GM23338 (cell line): ENCODE data around the gene POU6F1. TPM values are rescaled to one million over a fixed set of nuclear protein-coding genes. Genes with fewer than 3 reads are reported as not detected.

Experiments
- ATAC-seq: fragments of 200-7000 bp; cut with Tn5 transposase; 3 replicates; pipeline ENCODE4 v1.9.1; 2020
- DNase-seq: peaks from one replicate; pipeline ENCODE4 v3.0.0-alpha.2; 2015; ENCODE audit warnings: low spot score
- H2AFZ ChIP-seq: fragments of 200-600 bp; sonication (generic); 2 replicates; pipeline ENCODE4 v1.8.0; 2016; ENCODE audit warnings: antibody characterized with exemption, mild to moderate bottlenecking, moderate library complexity
- H3F3A ChIP-seq: fragments of 200-600 bp; sonication (generic); replicated peaks from 2 replicates; pipeline ENCODE4 v1.8.0; 2017; ENCODE audit warnings: antibody characterized with exemption, mixed run types, low read depth
- H3K27ac ChIP-seq: fragments of 200-600 bp; sonication (generic); 2 replicates; pipeline ENCODE4 v1.6.1; 2016; ENCODE audit warnings: low read depth
- H3K27me3 ChIP-seq: fragments of 200-600 bp; sonication (generic); 2 replicates; pipeline ENCODE4 v1.8.0; 2016; ENCODE audit warnings: mild to moderate bottlenecking, mixed run types, moderate library complexity; ENCODE audit not compliant: insufficient read depth
- H3K36me3 ChIP-seq: fragments of 200-600 bp; sonication (generic); 2 replicates; pipeline ENCODE4 v1.8.0; 2016; ENCODE audit warnings: mild to moderate bottlenecking; ENCODE audit not compliant: insufficient read depth
- H3K4me1 ChIP-seq: fragments of 200-600 bp; sonication (generic); 2 replicates; pipeline ENCODE4 v1.8.0; 2016; ENCODE audit warnings: mild to moderate bottlenecking, moderate library complexity; ENCODE audit not compliant: insufficient read depth
- H3K4me2 ChIP-seq: fragments of 200-600 bp; sonication (generic); 2 replicates; pipeline ENCODE4 v1.7.1; 2017; ENCODE audit warnings: mixed run types
- H3K4me3 ChIP-seq: fragments of 200-600 bp; sonication (generic); 2 replicates; pipeline ENCODE4 v1.6.1; 2016; ENCODE audit warnings: mixed run types
- H3K79me2 ChIP-seq: fragments of 200-600 bp; sonication (generic); replicated peaks from 2 replicates; pipeline ENCODE4 v1.8.0; 2017; ENCODE audit warnings: mild to moderate bottlenecking; ENCODE audit not compliant: insufficient read depth
- H3K9me2 ChIP-seq: fragments of 200-600 bp; sonication (generic); 2 replicates; pipeline ENCODE4 v1.8.0; 2017; ENCODE audit not compliant: insufficient read depth
- H4K20me1 ChIP-seq: fragments of 200-600 bp; sonication (generic); replicated peaks from 2 replicates; pipeline ENCODE4 v1.8.0; 2017; ENCODE audit warnings: mild to moderate bottlenecking; ENCODE audit not compliant: insufficient read depth
- H3K27ac Mint-ChIP-seq: 2 replicates; pipeline ENCODE4 v1.8.0; 2020; ENCODE audit warnings: inconsistent platforms, mild to moderate bottlenecking, moderate library complexity, mixed read lengths
- H3K27me3 Mint-ChIP-seq: 3 replicates; pipeline ENCODE4 v1.8.0; 2022; ENCODE audit warnings: low read depth, mild to moderate bottlenecking, moderate library complexity, mixed read lengths, inconsistent platforms; ENCODE audit not compliant: insufficient read depth, poor library complexity
- H3K36me3 Mint-ChIP-seq: 3 replicates; pipeline ENCODE4 v1.8.0; 2021; ENCODE audit warnings: low read depth, mild to moderate bottlenecking, inconsistent platforms, moderate library complexity, mixed read lengths
- H3K4me1 Mint-ChIP-seq: 3 replicates; pipeline ENCODE4 v1.8.0; 2020; ENCODE audit warnings: mild to moderate bottlenecking, inconsistent platforms, mixed read lengths
- H3K4me3 Mint-ChIP-seq: 3 replicates; pipeline ENCODE4 v1.8.0; 2021; ENCODE audit warnings: moderate library complexity, mild to moderate bottlenecking, inconsistent platforms, mixed read lengths
- H3K9me3 Mint-ChIP-seq: 3 replicates; pipeline ENCODE4 v1.8.0; 2020; ENCODE audit warnings: moderate library complexity, mild to moderate bottlenecking, inconsistent platforms, mixed read lengths
- CREB1 ChIP-seq: fragments of 250-450 bp; sonication (Bioruptor Pico); IDR thresholded peaks from 2 replicates; pipeline ENCODE4 v1.5.0; 2020; ENCODE audit warnings: low read depth, mild to moderate bottlenecking, moderate library complexity
- CTCF ChIP-seq, 2 experiments: fragments of 200-600 bp in 1 of 2; sonication (generic) in 1 of 2; conservative IDR thresholded peaks; 2 replicates each; pipeline versions ENCODE4 v1.5.1 to v1.6.1; 2016 to 2017; ENCODE audit warnings: antibody characterized with exemption in 2 of 2, low read depth in 2 of 2, mild to moderate bottlenecking in 2 of 2, moderate library complexity in 1 of 2
- EZH2 ChIP-seq: fragments of 200-600 bp; sonication (generic); IDR thresholded peaks from one replicate; pipeline ENCODE4 v1.8.0; 2017; ENCODE audit warnings: antibody characterized with exemption, mild to moderate bottlenecking, low read depth; ENCODE audit not compliant: unreplicated experiment
- JUNB ChIP-seq: IDR thresholded peaks from one replicate; pipeline ENCODE4 v1.6.1; 2016; ENCODE audit warnings: antibody characterized with exemption; ENCODE audit not compliant: unreplicated experiment
- REST ChIP-seq: IDR thresholded peaks from one replicate; pipeline ENCODE4 v1.6.1; 2018; ENCODE audit warnings: antibody characterized with exemption; ENCODE audit not compliant: unreplicated experiment
- ZNF114 ChIP-seq: fragments of 250-450 bp; sonication (Bioruptor Pico); IDR thresholded peaks from 2 replicates; pipeline ENCODE4 v1.5.0; 2020; ENCODE audit warnings: mild to moderate bottlenecking, moderate library complexity
- ZNF462 ChIP-seq: fragments of 250-450 bp; sonication (Bioruptor Pico); IDR thresholded peaks from 2 replicates; pipeline ENCODE4 v1.5.0; 2020; ENCODE audit warnings: mild to moderate bottlenecking, moderate library complexity
- polyA plus RNA-seq: library from polyadenylated mRNA; unstranded; fragments of >200 nt; fragmentation: Nextera tagmentation; extraction: Ambion mirVana; gene quantifications from 2 replicates; pipeline ENCODE4 v1.2.1, GENCODE V29; 2016
- total RNA-seq: library from RNA; depleted of rRNA; stranded (reverse); fragments of >200 nt; shearing (Covaris generic); gene quantifications from 2 replicates; pipeline ENCODE4 v1.2.3, GENCODE V29; 2014

Gene POU6F1
- total and polyA plus RNA-seq, 2 experiments from 2014 or later: 3.0 to 4.0 TPM

GRCh38 chr12:51152953-51153352 lies 64.9 kb downstream of the POU6F1 start:
- no peak for DNase-seq
- peaks cover 13% of the 10 kb centered on the region for H4K20me1 ChIP-seq
- no peaks in the 10 kb centered on the region for H3F3A ChIP-seq

GRCh38 chr12:51150777-51151176 lies 67.1 kb downstream of the POU6F1 start:
- Histone ChIP-seq H3K4me3 (no peak overlapping the region), H3K36me3 (no peaks in the 10 kb centered on the region), H2AFZ (no peak overlapping the region), H3K27ac (peak overlapping the region; percentile 63; the same call in 1 of the 2 replicates), H3K4me2 (no peak overlapping the region), H3F3A (no peaks in the 10 kb centered on the region), H3K79me2 (peaks cover 97% of the 10 kb centered on the region), H3K4me1 (0 out of 2 replicates have a peak, but pooled peaks cover 9% of the 10 kb centered on the region), H3K9me2 (no peaks in the 10 kb centered on the region), H4K20me1 (peaks cover 26% of the 10 kb centered on the region), H3K27me3 (no peaks in the 10 kb centered on the region)
- H3K9me3 Mint-ChIP-seq: no peaks in the 10 kb centered on the region
- H3K27ac Mint-ChIP-seq: peak overlapping the region; percentile 2; the same call in 1 of the 2 replicates
- peaks cover 3% of the 10 kb centered on the region; the same call in 1 of the 3 replicates for H3K36me3 Mint-ChIP-seq
- H3K4me1 Mint-ChIP-seq: peaks cover 11% of the 10 kb centered on the region
- no peak overlapping the region for H3K4me3 Mint-ChIP-seq
- no peak for DNase-seq
- no peak for ATAC-seq
- H3K27me3 Mint-ChIP-seq: no peaks in the 10 kb centered on the region
- no peak for TF ChIP-seq EZH2
- TF ChIP-seq REST: no peak
- TF ChIP-seq CREB1: no peak
- TF ChIP-seq ZNF462 (CRISPR knock-in tag): no peak
- no peak for TF ChIP-seq JUNB
- no peak for TF ChIP-seq ZNF114 (CRISPR knock-in tag)

More at GRCh38 chr12:51152953-51153352, 64.9 kb downstream of the POU6F1 start:
- Histone ChIP-seq H3K4me2 (no peak overlapping the region), H3K27ac (no peak overlapping the region), H3K4me3 (no peak overlapping the region), H3K9me2 (no peaks in the 10 kb centered on the region), H3K4me1 (peaks cover 15% of the 10 kb centered on the region), H3K79me2 (peaks cover 97% of the 10 kb centered on the region), H2AFZ (no peak overlapping the region), H3K36me3 (no peaks in the 10 kb centered on the region), H3K27me3 (no peaks in the 10 kb centered on the region)
- Mint-ChIP-seq H3K27ac (no peak overlapping the region), H3K4me3 (no peak overlapping the region), H3K27me3 (no peaks in the 10 kb centered on the region), H3K9me3 (no peaks in the 10 kb centered on the region), H3K4me1 (peaks cover 16% of the 10 kb centered on the region), H3K36me3 (no peaks in the 10 kb centered on the region)
- TF ChIP-seq ZNF114 (CRISPR knock-in tag) (no peak), CTCF (conservative IDR thresholded peaks at IDR 0.05; ENCODE audit: low read depth in 2 of 2) (no peak)
- ATAC-seq: no peak
